HepG2 (cell line): ENCODE results near the gene DHX16. TPM values are rescaled to one million over a fixed set of nuclear protein-coding genes. Genes with fewer than 3 reads are reported as not detected.

Experiments used
- GLI4 ChIP-seq: sonication (generic); formaldehyde crosslinking; IDR thresholded peaks from 2 replicates; pipeline ENCODE4 v1.5.1; 2020; ENCODE audit warnings: missing genetic modification reagents, mild to moderate bottlenecking, moderate library complexity, borderline replicate concordance
- KDM5A ChIP-seq: fragments of 200-600 bp; sonication (generic); IDR thresholded peaks from 2 replicates; pipeline ENCODE4 v1.7.0; 2018; ENCODE audit warnings: antibody characterized with exemption, mild to moderate bottlenecking, low read length, borderline replicate concordance
- KLF11 ChIP-seq: IDR thresholded peaks from 2 replicates; pipeline ENCODE4 v1.6.1; 2016; ENCODE audit warnings: missing compliant biosample characterization
- NRL ChIP-seq: sonication (generic); formaldehyde crosslinking; IDR thresholded peaks from 2 replicates; pipeline ENCODE4 v1.5.0; 2020; ENCODE audit warnings: missing genetic modification reagents, mild to moderate bottlenecking, moderate library complexity, borderline replicate concordance
- REL ChIP-seq: sonication (generic); formaldehyde crosslinking; conservative IDR thresholded peaks from 2 replicates; pipeline ENCODE4 v1.8.0; 2022; ENCODE audit warnings: mild to moderate bottlenecking, missing genetic modification reagents, moderate library complexity
- RFXAP ChIP-seq: sonication (generic); formaldehyde crosslinking; IDR thresholded peaks from 2 replicates; pipeline ENCODE4 v1.4.0; 2020; ENCODE audit warnings: missing genetic modification reagents, borderline replicate concordance
- ZNF337 ChIP-seq: sonication (generic); formaldehyde crosslinking; IDR thresholded peaks from 2 replicates; pipeline ENCODE4 v1.5.1; 2020; ENCODE audit warnings: missing genetic modification reagents, low read depth, mild to moderate bottlenecking, borderline replicate concordance
- polyA plus RNA-seq, 8 experiments: library from polyadenylated mRNA; depleted of rRNA in 3 of 8; stranded (reverse) in 7 of 8; unstranded in 1 of 8; fragments of >200 nt; fragmentation: Illumina TruSeq in 4 of 8; extraction: Trizol in 4 of 8; gene quantifications; 2 replicates each; pipeline versions ENCODE4 v1.2.1 to v1.2.3, GENCODE V29; 2011 to 2016; ENCODE audit warnings: low read depth in 4 of 8, missing spikeins in 1 of 8, mixed read lengths in 1 of 8; ENCODE audit not compliant: insufficient read depth in 1 of 8
- total RNA-seq, 5 experiments: library from RNA; depleted of rRNA; stranded (reverse); fragments of >200 nt; fragmentation: Illumina TruSeq; extraction: Trizol; gene quantifications; 2 replicates each; pipeline ENCODE4 v1.2.3, GENCODE V29; 2016; ENCODE audit warnings: low read depth in 1 of 5
- TF ChIP-seq, protein P1 (sequence below): sonication (generic); formaldehyde crosslinking; IDR thresholded peaks from 2 replicates; pipeline ENCODE4 v1.4.0; 2020; ENCODE audit warnings: missing genetic modification reagents, mild to moderate bottlenecking, borderline replicate concordance
- TF ChIP-seq, protein P2 (sequence below): sonication (generic); formaldehyde crosslinking; IDR thresholded peaks from 2 replicates; pipeline ENCODE4 v1.9.0; 2021; ENCODE audit warnings: mild to moderate bottlenecking, missing genetic modification reagents
- TF ChIP-seq, protein P3 (sequence below): sonication (generic); formaldehyde crosslinking; IDR thresholded peaks from 2 replicates; pipeline ENCODE4 v1.4.0; 2020; ENCODE audit warnings: low read depth, mild to moderate bottlenecking, missing genetic modification reagents
- TF ChIP-seq, protein P4 (sequence below): sonication (generic); formaldehyde crosslinking; IDR thresholded peaks from 2 replicates; pipeline ENCODE4 v1.4.0; 2020; ENCODE audit warnings: missing genetic modification reagents
- TF ChIP-seq, protein P5 (sequence below): sonication (generic); formaldehyde crosslinking; IDR thresholded peaks from 2 replicates; pipeline ENCODE4 v1.4.0; 2020; ENCODE audit warnings: missing genetic modification reagents, borderline replicate concordance

The DHX16 gene
- total and polyA plus RNA-seq, 2 of the 13 experiments (the other 11 are each of a cell fraction or from before 2014, with no cell fraction given) = 57.0 to 58.5 TPM

DNA sequence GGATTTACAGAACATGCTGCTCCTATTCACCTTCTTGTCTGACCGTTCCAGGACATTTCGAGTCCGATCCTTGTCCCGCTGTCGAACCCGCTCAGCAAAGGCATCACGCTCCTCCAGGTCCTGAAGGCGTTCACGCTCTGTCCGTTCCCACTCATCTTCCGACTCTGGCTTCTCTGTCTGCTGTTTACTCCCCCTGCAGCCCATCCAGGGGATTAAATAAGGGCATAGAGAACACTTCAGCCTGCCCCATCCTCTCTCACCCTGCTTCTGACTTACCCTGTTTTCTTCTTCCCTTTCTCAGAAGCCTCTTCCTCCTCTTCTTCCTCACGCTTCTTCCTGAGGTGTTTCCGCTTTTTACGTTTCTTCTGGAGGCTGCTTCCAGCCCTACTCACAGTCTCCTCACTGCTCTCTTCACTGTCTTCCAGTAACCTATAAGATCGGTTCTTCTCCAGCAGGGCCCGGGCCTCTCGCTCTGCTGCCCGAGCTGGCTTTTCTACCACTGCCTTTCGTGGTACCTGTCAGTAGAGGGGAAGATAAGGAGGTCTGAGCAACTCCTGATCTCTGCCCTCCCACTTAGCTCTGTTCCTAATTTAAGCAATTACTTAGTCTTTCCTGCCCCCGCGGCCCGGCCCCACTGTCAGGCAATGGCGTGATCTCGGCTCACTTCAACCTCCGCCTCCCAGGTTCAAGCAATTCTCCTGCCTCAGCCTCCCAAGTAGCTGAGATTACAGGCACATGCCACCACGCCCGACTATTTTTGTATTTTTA, 1.9 kb downstream of the DHX16 start (continued):
- TF ChIP-seq, protein P1, sequence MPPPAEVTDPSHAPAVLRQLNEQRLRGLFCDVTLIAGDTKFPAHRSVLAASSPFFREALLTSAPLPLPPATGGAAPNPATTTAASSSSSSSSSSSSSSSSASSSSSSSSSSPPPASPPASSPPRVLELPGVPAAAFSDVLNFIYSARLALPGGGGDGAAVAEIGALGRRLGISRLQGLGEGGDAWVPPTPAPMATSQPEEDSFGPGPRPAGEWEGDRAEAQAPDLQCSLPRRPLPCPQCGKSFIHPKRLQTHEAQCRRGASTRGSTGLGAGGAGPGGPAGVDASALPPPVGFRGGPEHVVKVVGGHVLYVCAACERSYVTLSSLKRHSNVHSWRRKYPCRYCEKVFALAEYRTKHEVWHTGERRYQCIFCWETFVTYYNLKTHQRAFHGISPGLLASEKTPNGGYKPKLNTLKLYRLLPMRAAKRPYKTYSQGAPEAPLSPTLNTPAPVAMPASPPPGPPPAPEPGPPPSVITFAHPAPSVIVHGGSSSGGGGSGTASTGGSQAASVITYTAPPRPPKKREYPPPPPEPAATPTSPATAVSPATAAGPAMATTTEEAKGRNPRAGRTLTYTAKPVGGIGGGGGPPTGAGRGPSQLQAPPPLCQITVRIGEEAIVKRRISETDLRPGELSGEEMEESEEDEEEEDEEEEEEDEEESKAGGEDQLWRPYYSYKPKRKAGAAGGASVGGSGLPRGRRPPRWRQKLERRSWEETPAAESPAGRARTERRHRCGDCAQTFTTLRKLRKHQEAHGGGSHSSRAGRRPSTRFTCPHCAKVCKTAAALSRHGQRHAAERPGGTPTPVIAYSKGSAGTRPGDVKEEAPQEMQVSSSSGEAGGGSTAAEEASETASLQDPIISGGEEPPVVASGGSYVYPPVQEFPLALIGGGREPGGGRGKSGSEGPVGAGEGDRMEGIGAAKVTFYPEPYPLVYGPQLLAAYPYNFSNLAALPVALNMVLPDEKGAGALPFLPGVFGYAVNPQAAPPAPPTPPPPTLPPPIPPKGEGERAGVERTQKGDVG = peak; percentile 74; the same call in 1 of the 2 replicates
- TF ChIP-seq NRL (CRISPR knock-in tag) = no peak
- TF ChIP-seq, protein P2, sequence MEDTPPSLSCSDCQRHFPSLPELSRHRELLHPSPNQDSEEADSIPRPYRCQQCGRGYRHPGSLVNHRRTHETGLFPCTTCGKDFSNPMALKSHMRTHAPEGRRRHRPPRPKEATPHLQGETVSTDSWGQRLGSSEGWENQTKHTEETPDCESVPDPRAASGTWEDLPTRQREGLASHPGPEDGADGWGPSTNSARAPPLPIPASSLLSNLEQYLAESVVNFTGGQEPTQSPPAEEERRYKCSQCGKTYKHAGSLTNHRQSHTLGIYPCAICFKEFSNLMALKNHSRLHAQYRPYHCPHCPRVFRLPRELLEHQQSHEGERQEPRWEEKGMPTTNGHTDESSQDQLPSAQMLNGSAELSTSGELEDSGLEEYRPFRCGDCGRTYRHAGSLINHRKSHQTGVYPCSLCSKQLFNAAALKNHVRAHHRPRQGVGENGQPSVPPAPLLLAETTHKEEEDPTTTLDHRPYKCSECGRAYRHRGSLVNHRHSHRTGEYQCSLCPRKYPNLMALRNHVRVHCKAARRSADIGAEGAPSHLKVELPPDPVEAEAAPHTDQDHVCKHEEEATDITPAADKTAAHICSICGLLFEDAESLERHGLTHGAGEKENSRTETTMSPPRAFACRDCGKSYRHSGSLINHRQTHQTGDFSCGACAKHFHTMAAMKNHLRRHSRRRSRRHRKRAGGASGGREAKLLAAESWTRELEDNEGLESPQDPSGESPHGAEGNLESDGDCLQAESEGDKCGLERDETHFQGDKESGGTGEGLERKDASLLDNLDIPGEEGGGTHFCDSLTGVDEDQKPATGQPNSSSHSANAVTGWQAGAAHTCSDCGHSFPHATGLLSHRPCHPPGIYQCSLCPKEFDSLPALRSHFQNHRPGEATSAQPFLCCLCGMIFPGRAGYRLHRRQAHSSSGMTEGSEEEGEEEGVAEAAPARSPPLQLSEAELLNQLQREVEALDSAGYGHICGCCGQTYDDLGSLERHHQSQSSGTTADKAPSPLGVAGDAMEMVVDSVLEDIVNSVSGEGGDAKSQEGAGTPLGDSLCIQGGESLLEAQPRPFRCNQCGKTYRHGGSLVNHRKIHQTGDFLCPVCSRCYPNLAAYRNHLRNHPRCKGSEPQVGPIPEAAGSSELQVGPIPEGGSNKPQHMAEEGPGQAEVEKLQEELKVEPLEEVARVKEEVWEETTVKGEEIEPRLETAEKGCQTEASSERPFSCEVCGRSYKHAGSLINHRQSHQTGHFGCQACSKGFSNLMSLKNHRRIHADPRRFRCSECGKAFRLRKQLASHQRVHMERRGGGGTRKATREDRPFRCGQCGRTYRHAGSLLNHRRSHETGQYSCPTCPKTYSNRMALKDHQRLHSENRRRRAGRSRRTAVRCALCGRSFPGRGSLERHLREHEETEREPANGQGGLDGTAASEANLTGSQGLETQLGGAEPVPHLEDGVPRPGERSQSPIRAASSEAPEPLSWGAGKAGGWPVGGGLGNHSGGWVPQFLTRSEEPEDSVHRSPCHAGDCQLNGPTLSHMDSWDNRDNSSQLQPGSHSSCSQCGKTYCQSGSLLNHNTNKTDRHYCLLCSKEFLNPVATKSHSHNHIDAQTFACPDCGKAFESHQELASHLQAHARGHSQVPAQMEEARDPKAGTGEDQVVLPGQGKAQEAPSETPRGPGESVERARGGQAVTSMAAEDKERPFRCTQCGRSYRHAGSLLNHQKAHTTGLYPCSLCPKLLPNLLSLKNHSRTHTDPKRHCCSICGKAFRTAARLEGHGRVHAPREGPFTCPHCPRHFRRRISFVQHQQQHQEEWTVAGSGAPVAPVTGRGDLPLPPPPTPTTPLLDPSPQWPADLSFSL (CRISPR knock-in tag) = no peak
- TF ChIP-seq, protein P3, sequence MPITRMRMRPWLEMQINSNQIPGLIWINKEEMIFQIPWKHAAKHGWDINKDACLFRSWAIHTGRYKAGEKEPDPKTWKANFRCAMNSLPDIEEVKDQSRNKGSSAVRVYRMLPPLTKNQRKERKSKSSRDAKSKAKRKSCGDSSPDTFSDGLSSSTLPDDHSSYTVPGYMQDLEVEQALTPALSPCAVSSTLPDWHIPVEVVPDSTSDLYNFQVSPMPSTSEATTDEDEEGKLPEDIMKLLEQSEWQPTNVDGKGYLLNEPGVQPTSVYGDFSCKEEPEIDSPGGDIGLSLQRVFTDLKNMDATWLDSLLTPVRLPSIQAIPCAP (CRISPR knock-in tag) = no peak
- no peak for TF ChIP-seq RFXAP (CRISPR knock-in tag)
- no peak for TF ChIP-seq ZNF337 (CRISPR knock-in tag)
- no peak for TF ChIP-seq REL (CRISPR knock-in tag)
- no peak for TF ChIP-seq KDM5A
- TF ChIP-seq, protein P4, sequence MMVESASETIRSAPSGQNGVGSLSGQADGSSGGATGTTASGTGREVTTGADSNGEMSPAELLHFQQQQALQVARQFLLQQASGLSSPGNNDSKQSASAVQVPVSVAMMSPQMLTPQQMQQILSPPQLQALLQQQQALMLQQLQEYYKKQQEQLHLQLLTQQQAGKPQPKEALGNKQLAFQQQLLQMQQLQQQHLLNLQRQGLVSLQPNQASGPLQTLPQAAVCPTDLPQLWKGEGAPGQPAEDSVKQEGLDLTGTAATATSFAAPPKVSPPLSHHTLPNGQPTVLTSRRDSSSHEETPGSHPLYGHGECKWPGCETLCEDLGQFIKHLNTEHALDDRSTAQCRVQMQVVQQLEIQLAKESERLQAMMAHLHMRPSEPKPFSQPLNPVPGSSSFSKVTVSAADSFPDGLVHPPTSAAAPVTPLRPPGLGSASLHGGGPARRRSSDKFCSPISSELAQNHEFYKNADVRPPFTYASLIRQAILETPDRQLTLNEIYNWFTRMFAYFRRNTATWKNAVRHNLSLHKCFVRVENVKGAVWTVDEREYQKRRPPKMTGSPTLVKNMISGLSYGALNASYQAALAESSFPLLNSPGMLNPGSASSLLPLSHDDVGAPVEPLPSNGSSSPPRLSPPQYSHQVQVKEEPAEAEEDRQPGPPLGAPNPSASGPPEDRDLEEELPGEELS (CRISPR knock-in tag) = peak; percentile 14; the same call in 1 of the 2 replicates
- no peak for TF ChIP-seq GLI4 (CRISPR knock-in tag)
- TF ChIP-seq, protein P5, sequence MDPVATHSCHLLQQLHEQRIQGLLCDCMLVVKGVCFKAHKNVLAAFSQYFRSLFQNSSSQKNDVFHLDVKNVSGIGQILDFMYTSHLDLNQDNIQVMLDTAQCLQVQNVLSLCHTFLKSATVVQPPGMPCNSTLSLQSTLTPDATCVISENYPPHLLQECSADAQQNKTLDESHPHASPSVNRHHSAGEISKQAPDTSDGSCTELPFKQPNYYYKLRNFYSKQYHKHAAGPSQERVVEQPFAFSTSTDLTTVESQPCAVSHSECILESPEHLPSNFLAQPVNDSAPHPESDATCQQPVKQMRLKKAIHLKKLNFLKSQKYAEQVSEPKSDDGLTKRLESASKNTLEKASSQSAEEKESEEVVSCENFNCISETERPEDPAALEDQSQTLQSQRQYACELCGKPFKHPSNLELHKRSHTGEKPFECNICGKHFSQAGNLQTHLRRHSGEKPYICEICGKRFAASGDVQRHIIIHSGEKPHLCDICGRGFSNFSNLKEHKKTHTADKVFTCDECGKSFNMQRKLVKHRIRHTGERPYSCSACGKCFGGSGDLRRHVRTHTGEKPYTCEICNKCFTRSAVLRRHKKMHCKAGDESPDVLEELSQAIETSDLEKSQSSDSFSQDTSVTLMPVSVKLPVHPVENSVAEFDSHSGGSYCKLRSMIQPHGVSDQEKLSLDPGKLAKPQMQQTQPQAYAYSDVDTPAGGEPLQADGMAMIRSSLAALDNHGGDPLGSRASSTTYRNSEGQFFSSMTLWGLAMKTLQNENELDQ = no peak
- no peak for TF ChIP-seq KLF11 (CRISPR knock-in tag)
